ENCODE data around the gene OR2T4. TPM values are rescaled to one million over a fixed set of nuclear protein-coding genes. Genes with fewer than 3 reads are reported as not detected.

The OR2T4 gene
- total and polyA plus RNA-seq, 2 experiments from 2014 or later, result not detected

DNA sequence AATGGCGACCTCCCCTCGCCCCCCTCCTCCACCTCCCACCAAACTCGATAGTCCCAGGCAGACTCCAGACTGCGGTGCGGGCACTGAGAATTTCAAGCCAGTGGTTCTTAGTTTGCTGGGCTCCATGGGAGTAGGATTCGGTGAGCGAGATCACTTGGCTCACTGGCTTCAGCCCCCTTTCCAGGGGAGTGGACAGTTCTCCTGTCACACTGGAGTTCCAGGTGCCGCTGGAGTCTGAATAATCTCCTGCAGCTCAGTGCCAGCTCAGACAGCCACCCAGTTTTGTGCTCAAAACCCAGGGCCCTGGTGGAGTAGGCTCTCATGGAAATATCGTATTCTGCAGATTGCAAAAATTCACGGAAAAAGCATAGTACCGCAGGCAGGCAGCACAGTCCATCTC is 44.7 kb upstream of the OR2T4 start (continued):
- TF ChIP-seq ZNF462 (CRISPR knock-in tag; IDR thresholded peaks at IDR 0.05) (no peak), ZNF114 (CRISPR knock-in tag; IDR thresholded peaks at IDR 0.05) (no peak), POLR2AphosphoS5 (IDR thresholded peaks at IDR 0.05; ENCODE audit: low read depth) (no peak)

DNA sequence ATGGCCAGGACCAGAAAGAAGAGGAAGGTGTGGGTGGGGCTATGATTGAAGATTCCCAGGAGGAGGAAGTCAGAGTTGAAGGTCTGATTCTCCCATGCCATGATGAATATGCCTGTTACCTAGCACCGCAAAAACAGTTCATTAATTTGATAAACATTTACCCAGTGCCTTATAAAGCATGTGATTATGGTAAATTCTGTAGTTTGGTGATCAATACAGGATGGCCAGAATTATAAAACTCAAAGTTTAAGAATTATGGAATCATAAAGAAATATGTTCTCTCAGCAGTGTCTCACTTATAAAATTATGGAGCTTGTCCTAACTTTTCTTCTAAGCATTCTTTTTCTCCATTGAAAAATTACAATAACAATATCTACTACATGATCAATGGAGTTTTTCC is 37.0 kb upstream of the OR2T4 start, which contains the start of gene OR2M7:
Gene OR2M7 (minus strand): TSS at position 101 of the 400 bp plus-strand sequence. CDS start 0 bp downstream, at position 101.
- no peak within 1 kb of the TSS for H3K4me3 Mint-ChIP-seq
- Histone ChIP-seq H3K27me3 (ENCODE audit: insufficient read depth) (no peaks in the 10 kb centered on the region), H3K9me2 (ENCODE audit: insufficient read depth) (no peaks in the 10 kb centered on the region), H3K4me1 (ENCODE audit: insufficient read depth) (no peaks in the 10 kb centered on the region), H3K4me3 (no peak within 1 kb of the TSS), H3K4me2 (no peak within 1 kb of the TSS), H4K20me1 (replicated peaks; ENCODE audit: insufficient read depth) (no peaks in the 10 kb centered on the region), H3K27ac (ENCODE audit: low read depth) (no peak within 1 kb of the TSS), H3K79me2 (replicated peaks; ENCODE audit: insufficient read depth) (no peaks in the 10 kb centered on the region), H2AFZ (no peak within 1 kb of the TSS), H3K36me3 (ENCODE audit: insufficient read depth) (no peaks in the 10 kb centered on the region; the same call in 1 of the 2 replicates), H3F3A (replicated peaks; ENCODE audit: low read depth) (no peaks in the 10 kb centered on the region)
- H3K9me3 Mint-ChIP-seq, result peaks cover 92% of the 10 kb centered on the region
- peaks cover 2% of the 10 kb centered on the region for H3K27me3 Mint-ChIP-seq (ENCODE audit: insufficient read depth, low read depth, poor library complexity)
- no peak within 1 kb of the TSS for H3K27ac Mint-ChIP-seq
- no peaks in the 10 kb centered on the region for H3K4me1 Mint-ChIP-seq
- ATAC-seq (no peak), DNase-seq (ENCODE audit: low spot score) (no peak)
- H3K36me3 Mint-ChIP-seq (ENCODE audit: low read depth), result peaks cover 21% of the 10 kb centered on the region
- TF ChIP-seq ZNF331 (CRISPR knock-in tag; IDR thresholded peaks at IDR 0.05; ENCODE audit: low read depth) (no peak), STAT1 (IDR thresholded peaks at IDR 0.05; ENCODE audit: unreplicated experiment) (no peak)

DNA sequence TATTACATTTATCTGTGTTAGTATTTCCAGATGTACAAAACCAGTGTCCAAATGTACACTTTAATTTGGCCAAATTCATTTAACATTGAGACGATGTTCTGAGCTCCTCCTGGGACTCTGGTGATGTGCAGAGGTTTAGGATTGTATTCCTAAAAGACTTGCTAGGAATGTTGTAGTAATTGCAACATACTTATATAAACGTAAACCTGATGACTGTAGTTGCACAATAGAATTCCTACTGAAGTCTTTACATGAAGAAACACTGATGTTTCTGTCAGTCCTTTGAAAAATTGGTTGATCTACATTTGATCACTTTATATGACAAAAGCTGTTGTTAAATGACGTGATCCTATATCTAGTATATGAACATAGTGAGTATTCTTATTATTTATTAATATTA is 18.0 kb upstream of the OR2T4 start:
- no peak overlapping the region for H3K4me3 Mint-ChIP-seq

More for the DNA sequence above, 18.0 kb upstream of the OR2T4 start:
- H3K4me3 ChIP-seq, result no peak overlapping the region
- H4K20me1 ChIP-seq (replicated peaks; ENCODE audit: insufficient read depth), result no peaks in the 10 kb centered on the region
- H3K27ac ChIP-seq (ENCODE audit: low read depth), result no peak overlapping the region
- no peak overlapping the region for H2AFZ ChIP-seq
- ATAC-seq (no peak), DNase-seq (ENCODE audit: low spot score) (no peak)
- no peaks in the 10 kb centered on the region for H3K27me3 ChIP-seq (ENCODE audit: insufficient read depth)
- H3K4me2 ChIP-seq, result no peak overlapping the region
- Mint-ChIP-seq H3K9me3 (peaks cover 81% of the 10 kb centered on the region), H3K27me3 (ENCODE audit: insufficient read depth, low read depth, poor library complexity) (no peaks in the 10 kb centered on the region), H3K4me1 (no peaks in the 10 kb centered on the region), H3K27ac (no peak overlapping the region), H3K36me3 (ENCODE audit: low read depth) (peaks cover 16% of the 10 kb centered on the region)
- H3K9me2 ChIP-seq (ENCODE audit: insufficient read depth), result no peaks in the 10 kb centered on the region
- TF ChIP-seq STAT1 (IDR thresholded peaks at IDR 0.05; ENCODE audit: unreplicated experiment), result no peak
- TF ChIP-seq JUNB (IDR thresholded peaks at IDR 0.05; ENCODE audit: unreplicated experiment), result no peak
- no peaks in the 10 kb centered on the region for H3K79me2 ChIP-seq (replicated peaks; ENCODE audit: insufficient read depth)
- no peaks in the 10 kb centered on the region for H3F3A ChIP-seq (replicated peaks; ENCODE audit: low read depth)
- H3K36me3 ChIP-seq (ENCODE audit: insufficient read depth), result peaks cover 7% of the 10 kb centered on the region; the same call in 1 of the 2 replicates
- H3K4me1 ChIP-seq (ENCODE audit: insufficient read depth), result no peaks in the 10 kb centered on the region

Measured in GM23338 (cell line).